GM12865 (cell line): Measurements from ENCODE around the gene SELENOI.

ENCODE experiments used
- DNase-seq: peaks from one replicate; pipeline ENCODE4 v3.0.0; 2010; ENCODE audit warnings: low read depth
- H3K4me3 ChIP-seq: 2 replicates; pipeline ENCODE4 v1.5.1; 2011; ENCODE audit warnings: mild to moderate bottlenecking, low read depth, low read length, control low read depth
- CTCF ChIP-seq: IDR thresholded peaks from 2 replicates; pipeline ENCODE4 v1.5.1; 2011; ENCODE audit warnings: low read length, control low read depth, low read depth, inconsistent platforms; ENCODE audit not compliant: insufficient read depth; ENCODE audit errors: missing control alignments

SELENOI gene

DNA sequence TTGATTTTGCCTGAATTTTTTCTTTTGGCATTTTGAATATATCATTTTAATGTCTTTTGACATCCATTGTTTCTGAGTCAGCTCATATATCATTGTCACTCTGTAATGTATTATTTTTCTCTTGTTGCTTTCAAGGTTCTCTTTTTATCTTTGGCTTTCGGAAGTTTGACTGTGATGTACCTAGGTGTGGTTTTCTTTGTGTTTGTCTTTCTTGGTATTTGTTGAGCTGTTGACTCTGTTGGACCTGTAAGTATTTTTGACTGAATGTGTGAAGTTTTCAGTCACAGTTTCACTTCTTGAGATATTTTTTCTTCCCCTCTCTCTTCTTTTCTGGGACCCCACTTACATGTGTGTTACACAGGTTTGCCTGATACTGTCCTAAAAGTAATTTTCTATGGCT is 30.9 kb downstream of the SELENOI start:
- peak; percentile 22 for DNase-seq
- no peak for TF ChIP-seq CTCF
- H3K4me3 ChIP-seq = no peak overlapping the region

- DNase-seq = no peak
- no peak overlapping the region for H3K4me3 ChIP-seq
- no peak for TF ChIP-seq CTCF
Observed at GRCh38 chr2:26380281-26380680, 34.3 kb downstream of the SELENOI start.

GRCh38 chr2:26382564-26382963 is 36.6 kb downstream of the SELENOI start:
- TF ChIP-seq CTCF = no peak
- no peak for DNase-seq

GRCh38 chr2:26384183-26384582 is 38.2 kb downstream of the SELENOI start:
- TF ChIP-seq CTCF = no peak
- DNase-seq = no peak
- no peak overlapping the region for H3K4me3 ChIP-seq

More at GRCh38 chr2:26382564-26382963, 36.6 kb downstream of the SELENOI start:
- no peak overlapping the region for H3K4me3 ChIP-seq

DNA sequence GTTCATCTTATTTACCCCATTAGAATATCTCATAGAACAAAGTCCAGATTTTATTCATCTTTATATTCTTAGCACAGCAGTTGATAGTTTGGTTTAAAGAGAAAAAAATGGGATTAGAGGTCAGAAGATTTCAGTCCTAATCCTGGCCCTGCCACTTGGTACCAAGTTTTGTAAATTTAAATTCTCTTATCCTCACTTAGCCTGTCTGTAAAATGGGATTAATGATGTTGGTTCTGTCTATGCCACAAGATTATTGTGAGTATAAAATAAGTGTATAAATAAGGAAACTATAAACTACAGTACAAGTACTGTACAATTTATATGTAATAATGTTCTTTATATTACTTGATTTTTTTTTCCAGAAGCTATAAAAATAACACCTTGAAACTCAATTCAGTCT is 38.7 kb downstream of the SELENOI start:
- no peak for DNase-seq
- no peak for TF ChIP-seq CTCF
- no peak overlapping the region for H3K4me3 ChIP-seq

DNA sequence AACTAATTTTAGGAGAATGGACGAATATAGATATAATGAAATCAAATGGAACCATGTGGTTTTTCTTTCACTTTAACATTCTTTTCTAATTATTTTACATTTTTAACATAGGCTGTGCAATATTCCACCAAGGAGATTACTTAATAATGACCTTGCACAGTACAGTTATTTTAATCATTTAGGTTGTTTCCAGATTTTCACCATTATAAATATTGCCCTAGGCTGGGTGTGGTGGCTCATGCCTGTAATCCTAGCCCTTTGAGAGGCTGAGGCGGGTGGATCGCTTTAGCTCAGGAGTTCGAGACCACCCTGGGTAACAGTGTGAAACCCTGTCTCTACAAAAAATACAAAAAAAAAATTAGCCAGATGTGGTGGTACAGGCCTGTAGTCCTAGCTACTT is 41.2 kb downstream of the SELENOI start:
- no peak for TF ChIP-seq CTCF
- H3K4me3 ChIP-seq = no peak overlapping the region
- no peak for DNase-seq

DNA sequence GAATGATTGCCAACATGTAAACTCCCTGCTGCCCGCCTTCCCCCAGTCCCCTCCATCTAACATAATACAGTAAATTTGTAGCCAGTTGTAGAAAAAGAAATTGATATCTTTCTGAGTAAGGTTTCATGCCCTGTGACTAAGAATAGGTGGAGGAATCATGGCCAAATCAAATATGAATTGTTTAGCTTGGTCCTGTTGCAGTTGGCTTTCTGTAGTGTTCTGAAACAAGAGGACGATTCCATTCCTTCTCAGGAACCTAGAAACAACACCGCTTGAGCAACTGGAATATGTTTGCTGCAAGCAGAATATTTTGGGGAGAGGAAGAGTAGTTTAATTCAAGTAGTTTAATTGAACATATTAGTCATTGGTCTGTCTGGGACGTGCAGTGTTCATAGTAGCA is 48.8 kb downstream of the SELENOI start:
- no peak for DNase-seq
- no peak for TF ChIP-seq CTCF
- no peak overlapping the region for H3K4me3 ChIP-seq
